ENCODE measurements around the gene NOS3.

The NOS3 gene

DNA sequence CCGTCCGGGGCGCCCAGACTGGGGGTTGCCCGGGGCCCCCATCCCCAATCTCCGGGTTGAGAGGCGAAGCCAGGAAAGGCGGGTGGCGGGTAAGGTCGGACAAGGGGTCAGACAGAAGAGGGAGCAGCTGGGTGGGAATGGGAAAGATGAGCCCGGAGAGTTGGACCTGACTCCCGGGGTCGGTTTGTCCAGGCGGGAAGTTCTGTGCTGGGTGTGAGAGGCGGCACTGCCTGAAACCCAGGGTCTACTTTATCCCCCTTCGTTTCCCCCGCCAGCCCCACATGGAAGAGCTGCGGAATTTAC, 69.2 kb downstream of the NOS3 start:
- no peak for TF ChIP-seq CTCF (conservative IDR thresholded peaks at IDR 0.05; ENCODE audit: control insufficient read depth, insufficient read depth, low read depth, low read length)
- DNase-seq (ENCODE audit: low read depth): no peak
- peak overlapping the region; percentile 78 for H3K4me3 ChIP-seq (ENCODE audit: control insufficient read depth, low read depth, low read length)

DNA sequence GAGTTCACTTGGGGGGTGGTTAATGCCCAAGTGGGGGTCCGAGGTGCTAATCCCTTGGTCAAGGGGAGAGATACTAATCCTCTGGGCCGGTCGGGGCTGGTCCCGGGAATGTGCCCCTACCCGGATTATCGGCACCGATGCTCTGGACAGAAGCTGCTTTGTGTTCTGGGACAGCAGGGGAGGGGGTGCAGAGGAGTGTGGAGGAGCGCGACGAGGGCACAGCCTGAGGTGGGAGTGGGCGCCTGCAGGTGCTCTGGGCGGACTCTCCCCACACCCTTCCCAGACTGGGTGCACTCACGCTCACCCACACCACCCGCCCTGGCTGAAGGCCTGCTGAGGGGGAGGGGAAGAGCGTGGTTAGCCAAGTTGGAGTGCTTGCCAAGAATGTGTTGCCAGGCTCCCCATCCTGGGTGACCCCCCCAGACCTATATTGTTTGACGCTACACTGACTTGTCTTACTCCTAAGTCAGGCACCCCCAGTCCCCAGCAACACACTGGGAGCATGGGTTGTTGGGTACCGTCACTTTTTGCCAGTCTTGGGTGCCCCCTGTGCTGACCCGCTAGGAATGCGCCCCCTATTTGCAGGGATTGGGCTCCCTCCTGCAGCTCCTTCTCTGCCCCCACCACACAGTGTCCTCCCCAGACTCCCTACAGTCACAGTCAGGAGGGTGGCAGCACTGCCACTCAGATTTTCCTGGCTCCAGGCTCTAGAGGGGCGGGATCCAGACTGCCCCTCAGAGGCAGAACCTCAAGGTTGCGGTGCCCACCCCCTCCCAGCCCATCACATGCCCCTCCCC, 69.8 kb downstream of the NOS3 start:
- peak; percentile 36 for DNase-seq (ENCODE audit: low read depth)
- peak; percentile 6 for TF ChIP-seq CTCF (conservative IDR thresholded peaks at IDR 0.05; ENCODE audit: control insufficient read depth, insufficient read depth, low read depth, low read length)
- peak overlapping the region; percentile 78 for H3K4me3 ChIP-seq (ENCODE audit: control insufficient read depth, low read depth, low read length)

- peak overlapping the region; percentile 78 for H3K4me3 ChIP-seq (ENCODE audit: control insufficient read depth, low read depth, low read length)
- TF ChIP-seq CTCF (conservative IDR thresholded peaks at IDR 0.05; ENCODE audit: control insufficient read depth, insufficient read depth, low read depth, low read length): no peak
- no peak for DNase-seq (ENCODE audit: low read depth)
Measured at GRCh38 chr7:151061213-151062110, 70.6 kb downstream of the NOS3 start.

DNA sequence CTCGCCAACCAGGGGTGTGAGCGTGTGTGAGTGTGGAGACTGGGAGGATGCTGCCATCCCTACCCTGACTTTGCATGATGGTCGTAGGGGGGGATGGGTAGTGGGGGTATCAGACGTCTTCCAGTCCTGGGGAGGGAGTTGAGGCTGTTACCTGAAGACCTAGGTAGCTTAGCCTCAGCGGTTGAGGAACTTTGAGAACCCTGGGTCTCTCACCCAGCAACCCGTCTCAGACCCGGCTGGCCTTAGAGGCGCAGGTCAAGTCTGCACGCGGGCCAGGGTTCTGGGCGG, 71.2 kb downstream of the NOS3 start:
- H3K4me3 ChIP-seq (ENCODE audit: control insufficient read depth, low read depth, low read length): no peak overlapping the region
- no peak for DNase-seq (ENCODE audit: low read depth)
- no peak for TF ChIP-seq CTCF (conservative IDR thresholded peaks at IDR 0.05; ENCODE audit: control insufficient read depth, insufficient read depth, low read depth, low read length)

- DNase-seq (ENCODE audit: low read depth): peak; percentile 75
- peak overlapping the region; percentile 34 for H3K4me3 ChIP-seq (ENCODE audit: control insufficient read depth, low read depth, low read length)
- no peak for TF ChIP-seq CTCF (conservative IDR thresholded peaks at IDR 0.05; ENCODE audit: control insufficient read depth, insufficient read depth, low read depth, low read length)
Measured at GRCh38 chr7:151062399-151063211, 71.8 kb downstream of the NOS3 start.

DNA sequence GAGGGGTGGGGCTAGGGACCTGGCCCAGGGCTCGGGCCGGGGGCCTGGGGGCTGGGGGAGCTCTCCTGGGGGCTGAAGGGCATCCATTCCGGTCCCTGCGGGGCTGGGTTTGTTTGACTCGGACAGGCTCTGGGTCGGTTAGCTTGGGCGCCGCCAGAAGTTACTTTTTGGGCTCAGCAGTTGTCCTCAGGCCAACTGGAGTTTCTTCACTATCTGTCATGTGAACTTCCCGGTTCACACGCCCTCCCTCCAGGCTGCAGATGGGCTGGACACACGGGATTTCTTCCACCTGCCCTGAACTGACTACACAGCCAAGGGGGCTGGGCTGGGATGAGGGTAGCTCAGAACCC, 72.4 kb downstream of the NOS3 start:
- no peak overlapping the region for H3K4me3 ChIP-seq (ENCODE audit: control insufficient read depth, low read depth, low read length)
- TF ChIP-seq CTCF (conservative IDR thresholded peaks at IDR 0.05; ENCODE audit: control insufficient read depth, insufficient read depth, low read depth, low read length): no peak
- peak; percentile 77 for DNase-seq (ENCODE audit: low read depth)
